ENCODE measurements around the gene PTGES2. TPM values are rescaled to one million over a fixed set of nuclear protein-coding genes. Genes with fewer than 3 reads are reported as not detected.

The PTGES2 gene
- total and polyA plus RNA-seq, 7 donors: 61.2 to 150 (median 119) TPM

- no peak for ATAC-seq
Observed at GRCh38 chr9:128145536-128145935, 18.0 kb upstream of the PTGES2 start.

GRCh38 chr9:128144239-128145181 is 17.0 kb upstream of the PTGES2 start:
- no peak for ATAC-seq
- WGBS, 3 donors: 86 to 91% (median 86%) methylated on average over 22 of the region's 22 CpGs
- intact Hi-C loops (cut with DNase I): no loop called here
- no peaks in the 10 kb centered on the region for H3K27me3 ChIP-seq (ENCODE audit: insufficient read depth in 3 of 3, low read length in 2 of 3)
- no peak overlapping the region for H3K27ac ChIP-seq
- H3K4me3 ChIP-seq: no peak overlapping the region
- H3K4me1 ChIP-seq: peaks cover 6% of the 10 kb centered on the region
- H3K9me3 ChIP-seq: no peaks in the 10 kb centered on the region
- TF ChIP-seq CTCF (IDR thresholded peaks at IDR 0.05): no peak
- H3K36me3 ChIP-seq (ENCODE audit: insufficient read depth in 1 of 2, low read depth in 1 of 2): no peaks in the 10 kb centered on the region
- peak; percentile 6 to 26 for DNase-seq

More at GRCh38 chr9:128145536-128145935, 18.0 kb upstream of the PTGES2 start:
- DNase-seq: peak; percentile 4 to 20
- Histone ChIP-seq H3K9me3 (no peaks in the 10 kb centered on the region), H3K4me3 (no peak overlapping the region), H3K4me1 (peaks cover 6% of the 10 kb centered on the region), H3K27me3 (ENCODE audit: insufficient read depth in 3 of 3, low read length in 2 of 3) (no peaks in the 10 kb centered on the region), H3K27ac (no peak overlapping the region), H3K36me3 (ENCODE audit: insufficient read depth in 1 of 2, low read depth in 1 of 2) (no peaks in the 10 kb centered on the region)
- WGBS, 3 donors: 67 to 90% (median 76%) methylated on average over 8 of the region's 8 CpGs
- intact Hi-C loops (cut with DNase I): no loop called here
- TF ChIP-seq CTCF (IDR thresholded peaks at IDR 0.05): no peak

- DNase-seq: peak; percentile 8 to 39
- H3K4me3 ChIP-seq: no peak overlapping the region
- no peak for TF ChIP-seq CTCF (IDR thresholded peaks at IDR 0.05)
- intact Hi-C loops (cut with DNase I): no loop called here
- H3K9me3 ChIP-seq: no peaks in the 10 kb centered on the region
- no peaks in the 10 kb centered on the region for H3K36me3 ChIP-seq (ENCODE audit: insufficient read depth in 1 of 2, low read depth in 1 of 2)
- peak in 1 of 4 donors; percentile 28 for ATAC-seq
- 76 to 87% (median 82%) methylated on average over 8 of the region's 8 CpGs for WGBS, 3 donors
- H3K4me1 ChIP-seq: no peaks in the 10 kb centered on the region
- H3K27ac ChIP-seq: no peak overlapping the region
- H3K27me3 ChIP-seq (ENCODE audit: insufficient read depth in 3 of 3, low read length in 2 of 3): no peaks in the 10 kb centered on the region
Observed at GRCh38 chr9:128143525-128144238, 16.2 kb upstream of the PTGES2 start.

GRCh38 chr9:128142596-128142995 is 15.1 kb upstream of the PTGES2 start:
- DNase-seq (peak in 1 of 2 donors; percentile 29), ATAC-seq (no peak)
- intact Hi-C loops (cut with DNase I): no loop called here
- Histone ChIP-seq H3K4me3 (no peak overlapping the region), H3K9me3 (no peaks in the 10 kb centered on the region), H3K27me3 (ENCODE audit: insufficient read depth in 3 of 3, low read length in 2 of 3) (no peaks in the 10 kb centered on the region), H3K36me3 (ENCODE audit: insufficient read depth in 1 of 2, low read depth in 1 of 2) (no peaks in the 10 kb centered on the region), H3K4me1 (no peaks in the 10 kb centered on the region), H3K27ac (no peak overlapping the region)
- TF ChIP-seq CTCF (IDR thresholded peaks at IDR 0.05): no peak
- WGBS, 3 donors: 56 to 65% (median 60%) methylated on average over 2 of the region's 2 CpGs

All from psoas muscle (tissue), 8 donors.